HepG2 (cell line): Measurements from ENCODE around the gene INAFM1. TPM values are rescaled to one million over a fixed set of nuclear protein-coding genes. Genes with fewer than 3 reads are reported as not detected.

Experiments used
- ASH2L ChIP-seq: fragments of 300-600, 200-600 bp; sonication (generic); IDR thresholded peaks from 2 replicates; pipeline ENCODE4 v1.7.0; 2017; ENCODE audit warnings: low read depth, mild to moderate bottlenecking, moderate library complexity, mixed read lengths, low read length; ENCODE audit not compliant: insufficient read length
- BORCS8-MEF2B ChIP-seq: sonication (generic); formaldehyde crosslinking; IDR thresholded peaks from 2 replicates; pipeline ENCODE4 v1.8.0; 2022; ENCODE audit warnings: mild to moderate bottlenecking, missing genetic modification reagents
- GLI4 ChIP-seq: sonication (generic); formaldehyde crosslinking; IDR thresholded peaks from 2 replicates; pipeline ENCODE4 v1.5.1; 2020; ENCODE audit warnings: missing genetic modification reagents, mild to moderate bottlenecking, moderate library complexity, borderline replicate concordance
- JUNB ChIP-seq: sonication (generic); formaldehyde crosslinking; IDR thresholded peaks from 2 replicates; pipeline ENCODE4 v1.8.0; 2022; ENCODE audit warnings: missing genetic modification reagents, mild to moderate bottlenecking, borderline replicate concordance
- KDM5A ChIP-seq: fragments of 200-600 bp; sonication (generic); IDR thresholded peaks from 2 replicates; pipeline ENCODE4 v1.7.0; 2018; ENCODE audit warnings: antibody characterized with exemption, mild to moderate bottlenecking, low read length, borderline replicate concordance
- SAP130 ChIP-seq: IDR thresholded peaks from 2 replicates; pipeline ENCODE4 v1.6.1; 2016; ENCODE audit warnings: low read depth
- SRSF1 ChIP-seq: fragments of 200-400 bp; formaldehyde crosslinking; optimal IDR thresholded peaks from 2 replicates; pipeline ENCODE3; 2017; ENCODE audit warnings: mild to moderate bottlenecking, low read depth, low read length, moderate library complexity
- YEATS4 ChIP-seq: sonication (generic); formaldehyde crosslinking; IDR thresholded peaks from 2 replicates; pipeline ENCODE4 v1.4.0; 2020; ENCODE audit warnings: missing genetic modification reagents, borderline replicate concordance
- ZNF10 ChIP-seq: sonication (generic); formaldehyde crosslinking; IDR thresholded peaks from 2 replicates; pipeline ENCODE4 v1.4.0; 2020; ENCODE audit warnings: mild to moderate bottlenecking, low read depth, missing genetic modification reagents, borderline replicate concordance
- ZNF501 ChIP-seq: sonication (generic); formaldehyde crosslinking; IDR thresholded peaks from 2 replicates; pipeline ENCODE4 v1.5.1; 2020; ENCODE audit warnings: mild to moderate bottlenecking, moderate library complexity, missing genetic modification reagents
- ZNF572 ChIP-seq: sonication (generic); formaldehyde crosslinking; IDR thresholded peaks from 2 replicates; pipeline ENCODE4 v1.5.1; 2020; ENCODE audit warnings: mild to moderate bottlenecking, missing genetic modification reagents
- polyA plus RNA-seq, 8 experiments: library from polyadenylated mRNA; depleted of rRNA in 3 of 8; stranded (reverse) in 7 of 8; unstranded in 1 of 8; fragments of >200 nt; fragmentation: Illumina TruSeq in 4 of 8; extraction: Trizol in 4 of 8; gene quantifications; 2 replicates each; pipeline versions ENCODE4 v1.2.1 to v1.2.3, GENCODE V29; 2011 to 2016; ENCODE audit warnings: low read depth in 4 of 8, missing spikeins in 1 of 8, mixed read lengths in 1 of 8; ENCODE audit not compliant: insufficient read depth in 1 of 8
- total RNA-seq, 5 experiments: library from RNA; depleted of rRNA; stranded (reverse); fragments of >200 nt; fragmentation: Illumina TruSeq; extraction: Trizol; gene quantifications; 2 replicates each; pipeline ENCODE4 v1.2.3, GENCODE V29; 2016; ENCODE audit warnings: low read depth in 1 of 5
- TF ChIP-seq, protein P1 (sequence below): sonication (generic); formaldehyde crosslinking; IDR thresholded peaks from 2 replicates; pipeline ENCODE4 v1.5.0; 2020; ENCODE audit warnings: mild to moderate bottlenecking, low read depth, missing genetic modification reagents, borderline replicate concordance
- TF ChIP-seq, protein P2 (sequence below): sonication (generic); formaldehyde crosslinking; IDR thresholded peaks from 2 replicates; pipeline ENCODE4 v1.4.0; 2020; ENCODE audit warnings: missing genetic modification reagents
- TF ChIP-seq, protein P3 (sequence below): sonication (generic); formaldehyde crosslinking; IDR thresholded peaks from 2 replicates; pipeline ENCODE4 v1.8.1; 2023; ENCODE audit warnings: mild to moderate bottlenecking, missing genetic modification reagents
- TF ChIP-seq, protein P4 (sequence below): sonication (generic); formaldehyde crosslinking; IDR thresholded peaks from 2 replicates; pipeline ENCODE4 v1.4.0; 2020; ENCODE audit warnings: missing genetic modification reagents
- TF ChIP-seq, protein P5 (sequence below): sonication (generic); formaldehyde crosslinking; conservative IDR thresholded peaks from 2 replicates; pipeline ENCODE4 v1.8.0; 2022; ENCODE audit warnings: mild to moderate bottlenecking, moderate library complexity, missing genetic modification reagents
- TF ChIP-seq, protein P6 (sequence below): IDR thresholded peaks from 2 replicates; pipeline ENCODE4 v1.6.1; 2016; ENCODE audit warnings: missing compliant biosample characterization, missing genetic modification reagents, borderline replicate concordance

The INAFM1 gene
- total and polyA plus RNA-seq, 2 of the 13 experiments (the other 11 are each of a cell fraction or from before 2014, with no cell fraction given) = 0.88 to 1.9 TPM

DNA sequence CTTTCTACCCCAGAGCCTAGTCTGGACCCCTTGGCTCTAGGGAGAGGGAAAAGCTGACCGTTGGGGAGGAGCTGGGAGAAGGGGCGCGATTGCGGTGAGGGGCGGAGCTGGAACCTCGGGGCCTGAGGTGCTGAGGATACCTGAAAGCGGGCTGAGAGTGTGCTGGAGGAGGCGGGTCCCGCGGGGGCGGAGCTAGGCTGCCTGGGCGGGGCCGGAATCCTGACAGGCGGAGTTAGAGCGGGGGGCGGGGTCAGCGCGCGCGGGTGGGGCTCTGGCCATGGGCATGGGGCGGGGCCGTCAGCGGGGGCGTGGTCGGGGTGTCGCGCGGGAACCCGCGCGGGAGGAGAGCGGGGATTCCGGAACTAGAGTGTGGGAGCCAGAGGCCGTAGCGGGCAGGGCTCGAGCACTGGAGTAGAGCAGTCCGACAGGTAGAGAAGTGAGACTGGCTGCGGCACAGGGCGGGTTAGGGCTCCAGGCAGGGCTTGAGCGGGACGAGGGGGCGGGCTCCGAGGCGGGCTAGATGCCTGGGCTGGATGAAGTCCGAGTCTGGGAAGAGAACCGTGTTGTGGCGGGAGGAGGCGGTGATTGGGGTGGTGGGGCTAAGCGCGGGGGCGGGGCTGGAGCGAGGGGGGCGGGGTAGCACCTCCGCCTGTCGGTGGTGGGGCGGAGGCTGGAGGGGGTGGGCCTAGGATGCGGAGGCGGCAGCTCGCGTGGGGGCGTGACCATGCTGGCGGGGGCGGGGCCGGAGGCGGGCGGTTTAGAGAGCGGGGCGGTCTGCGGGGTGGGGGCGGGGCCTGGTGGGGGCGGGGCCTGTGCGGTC is at the start of gene INAFM1 (continued):
- TF ChIP-seq, protein P1, sequence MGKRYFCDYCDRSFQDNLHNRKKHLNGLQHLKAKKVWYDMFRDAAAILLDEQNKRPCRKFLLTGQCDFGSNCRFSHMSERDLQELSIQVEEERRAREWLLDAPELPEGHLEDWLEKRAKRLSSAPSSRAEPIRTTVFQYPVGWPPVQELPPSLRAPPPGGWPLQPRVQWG = no peak
- TF ChIP-seq KDM5A (peak; percentile 61; the same call in 1 of the 2 replicates), BORCS8-MEF2B (CRISPR knock-in tag) (peak; percentile 13; the same call in 1 of the 2 replicates), ZNF10 (CRISPR knock-in tag) (no peak), YEATS4 (CRISPR knock-in tag) (0 out of 2 replicates have a peak, but pooled peaks have one; percentile 6), GLI4 (no peak), JUNB (CRISPR knock-in tag) (no peak), ZNF501 (peak; percentile 6; the same call in 1 of the 2 replicates), ZNF572 (CRISPR knock-in tag) (peak; percentile 46; the same call in 1 of the 2 replicates), SRSF1 (no peak), ASH2L (peak; percentile 55), SAP130 (CRISPR knock-in tag) (peak; percentile 50)
- TF ChIP-seq, protein P2, sequence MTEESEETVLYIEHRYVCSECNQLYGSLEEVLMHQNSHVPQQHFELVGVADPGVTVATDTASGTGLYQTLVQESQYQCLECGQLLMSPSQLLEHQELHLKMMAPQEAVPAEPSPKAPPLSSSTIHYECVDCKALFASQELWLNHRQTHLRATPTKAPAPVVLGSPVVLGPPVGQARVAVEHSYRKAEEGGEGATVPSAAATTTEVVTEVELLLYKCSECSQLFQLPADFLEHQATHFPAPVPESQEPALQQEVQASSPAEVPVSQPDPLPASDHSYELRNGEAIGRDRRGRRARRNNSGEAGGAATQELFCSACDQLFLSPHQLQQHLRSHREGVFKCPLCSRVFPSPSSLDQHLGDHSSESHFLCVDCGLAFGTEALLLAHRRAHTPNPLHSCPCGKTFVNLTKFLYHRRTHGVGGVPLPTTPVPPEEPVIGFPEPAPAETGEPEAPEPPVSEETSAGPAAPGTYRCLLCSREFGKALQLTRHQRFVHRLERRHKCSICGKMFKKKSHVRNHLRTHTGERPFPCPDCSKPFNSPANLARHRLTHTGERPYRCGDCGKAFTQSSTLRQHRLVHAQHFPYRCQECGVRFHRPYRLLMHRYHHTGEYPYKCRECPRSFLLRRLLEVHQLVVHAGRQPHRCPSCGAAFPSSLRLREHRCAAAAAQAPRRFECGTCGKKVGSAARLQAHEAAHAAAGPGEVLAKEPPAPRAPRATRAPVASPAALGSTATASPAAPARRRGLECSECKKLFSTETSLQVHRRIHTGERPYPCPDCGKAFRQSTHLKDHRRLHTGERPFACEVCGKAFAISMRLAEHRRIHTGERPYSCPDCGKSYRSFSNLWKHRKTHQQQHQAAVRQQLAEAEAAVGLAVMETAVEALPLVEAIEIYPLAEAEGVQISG (CRISPR knock-in tag) = peak; percentile 32; the same call in 1 of the 2 replicates
- TF ChIP-seq, protein P3, sequence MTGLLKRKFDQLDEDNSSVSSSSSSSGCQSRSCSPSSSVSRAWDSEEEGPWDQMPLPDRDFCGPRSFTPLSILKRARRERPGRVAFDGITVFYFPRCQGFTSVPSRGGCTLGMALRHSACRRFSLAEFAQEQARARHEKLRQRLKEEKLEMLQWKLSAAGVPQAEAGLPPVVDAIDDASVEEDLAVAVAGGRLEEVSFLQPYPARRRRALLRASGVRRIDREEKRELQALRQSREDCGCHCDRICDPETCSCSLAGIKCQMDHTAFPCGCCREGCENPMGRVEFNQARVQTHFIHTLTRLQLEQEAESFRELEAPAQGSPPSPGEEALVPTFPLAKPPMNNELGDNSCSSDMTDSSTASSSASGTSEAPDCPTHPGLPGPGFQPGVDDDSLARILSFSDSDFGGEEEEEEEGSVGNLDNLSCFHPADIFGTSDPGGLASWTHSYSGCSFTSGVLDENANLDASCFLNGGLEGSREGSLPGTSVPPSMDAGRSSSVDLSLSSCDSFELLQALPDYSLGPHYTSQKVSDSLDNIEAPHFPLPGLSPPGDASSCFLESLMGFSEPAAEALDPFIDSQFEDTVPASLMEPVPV (CRISPR knock-in tag) = no peak
- TF ChIP-seq, protein P4, sequence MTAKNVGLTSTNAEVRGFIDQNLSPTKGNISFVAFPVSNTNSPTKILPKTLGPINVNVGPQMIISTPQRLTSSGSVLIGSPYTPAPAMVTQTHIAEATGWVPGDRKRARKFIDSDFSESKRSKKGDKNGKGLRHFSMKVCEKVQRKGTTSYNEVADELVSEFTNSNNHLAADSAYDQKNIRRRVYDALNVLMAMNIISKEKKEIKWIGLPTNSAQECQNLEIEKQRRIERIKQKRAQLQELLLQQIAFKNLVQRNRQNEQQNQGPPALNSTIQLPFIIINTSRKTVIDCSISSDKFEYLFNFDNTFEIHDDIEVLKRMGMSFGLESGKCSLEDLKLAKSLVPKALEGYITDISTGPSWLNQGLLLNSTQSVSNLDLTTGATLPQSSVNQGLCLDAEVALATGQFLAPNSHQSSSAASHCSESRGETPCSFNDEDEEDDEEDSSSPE = peak; percentile 64
- TF ChIP-seq, protein P5, sequence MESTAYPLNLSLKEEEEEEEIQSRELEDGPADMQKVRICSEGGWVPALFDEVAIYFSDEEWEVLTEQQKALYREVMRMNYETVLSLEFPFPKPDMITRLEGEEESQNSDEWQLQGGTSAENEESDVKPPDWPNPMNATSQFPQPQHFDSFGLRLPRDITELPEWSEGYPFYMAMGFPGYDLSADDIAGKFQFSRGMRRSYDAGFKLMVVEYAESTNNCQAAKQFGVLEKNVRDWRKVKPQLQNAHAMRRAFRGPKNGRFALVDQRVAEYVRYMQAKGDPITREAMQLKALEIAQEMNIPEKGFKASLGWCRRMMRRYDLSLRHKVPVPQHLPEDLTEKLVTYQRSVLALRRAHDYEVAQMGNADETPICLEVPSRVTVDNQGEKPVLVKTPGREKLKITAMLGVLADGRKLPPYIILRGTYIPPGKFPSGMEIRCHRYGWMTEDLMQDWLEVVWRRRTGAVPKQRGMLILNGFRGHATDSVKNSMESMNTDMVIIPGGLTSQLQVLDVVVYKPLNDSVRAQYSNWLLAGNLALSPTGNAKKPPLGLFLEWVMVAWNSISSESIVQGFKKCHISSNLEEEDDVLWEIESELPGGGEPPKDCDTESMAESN (CRISPR knock-in tag) = no peak
- TF ChIP-seq, protein P6, sequence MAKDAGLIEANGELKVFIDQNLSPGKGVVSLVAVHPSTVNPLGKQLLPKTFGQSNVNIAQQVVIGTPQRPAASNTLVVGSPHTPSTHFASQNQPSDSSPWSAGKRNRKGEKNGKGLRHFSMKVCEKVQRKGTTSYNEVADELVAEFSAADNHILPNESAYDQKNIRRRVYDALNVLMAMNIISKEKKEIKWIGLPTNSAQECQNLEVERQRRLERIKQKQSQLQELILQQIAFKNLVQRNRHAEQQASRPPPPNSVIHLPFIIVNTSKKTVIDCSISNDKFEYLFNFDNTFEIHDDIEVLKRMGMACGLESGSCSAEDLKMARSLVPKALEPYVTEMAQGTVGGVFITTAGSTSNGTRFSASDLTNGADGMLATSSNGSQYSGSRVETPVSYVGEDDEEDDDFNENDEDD (CRISPR knock-in tag) = peak; percentile 51; the same call in 1 of the 2 replicates
